GM10266 (cell line): ENCODE data around the gene MREG.

Source experiments
- DNase-seq: peaks from one replicate; pipeline ENCODE4 v3.0.0; 2012; ENCODE audit errors: extremely low spot score
- CTCF ChIP-seq: IDR thresholded peaks from 2 replicates; pipeline ENCODE4 v1.5.1; 2012; ENCODE audit warnings: mild to moderate bottlenecking, low read depth; ENCODE audit not compliant: control insufficient read depth, insufficient read depth; ENCODE audit errors: missing control alignments

The MREG gene

GRCh38 chr2:215914054-215914776, 99.1 kb downstream of the MREG start:
- no peak for TF ChIP-seq CTCF
- DNase-seq, result no peak

- no peak for TF ChIP-seq CTCF
- DNase-seq, result no peak
These were observed 101.0 kb downstream of the MREG start for GRCh38 chr2:215912299-215912842.

- DNase-seq, result no peak
- no peak for TF ChIP-seq CTCF
These were observed 101.9 kb downstream of the MREG start for GRCh38 chr2:215911301-215912085.

- DNase-seq, result no peak
These were observed 103.2 kb downstream of the MREG start for GRCh38 chr2:215910180-215910579.

GRCh38 chr2:215907147-215907546, 106.2 kb downstream of the MREG start:
- no peak for DNase-seq
- no peak for TF ChIP-seq CTCF

More at GRCh38 chr2:215910180-215910579, 103.2 kb downstream of the MREG start:
- TF ChIP-seq CTCF, result no peak

GRCh38 chr2:215906458-215906857, 106.9 kb downstream of the MREG start:
- DNase-seq, result no peak
- no peak for TF ChIP-seq CTCF

GRCh38 chr2:215905691-215906090, 107.7 kb downstream of the MREG start:
- no peak for DNase-seq
- no peak for TF ChIP-seq CTCF
